Uterus (tissue), 2 donors: Measurements from ENCODE around the gene ANAPC15.
"Not testable (repeated sequence)": the region's sequence is repeated elsewhere in the genome, so short reads cannot be mapped to it uniquely, and the experiment has no call there.

Source experiments
- POLR2A ChIP-seq, 2 donors: fragments of 450-650 bp; IDR thresholded peaks; one replicate each; pipeline ENCODE4 v1.6.1; 2016; ENCODE audit warnings: antibody characterized with exemption in 2 of 2, mild to moderate bottlenecking in 1 of 2, moderate library complexity in 1 of 2
- TF ChIP-seq, protein P1 (sequence below), 4 experiments: fragments of 200-600 bp in 2 of 4; fragments of 450-650 bp in 2 of 4; sonication (generic) in 2 of 4; IDR thresholded peaks; one replicate each; pipeline ENCODE4 v1.5.1; 2016 to 2019; ENCODE audit warnings: antibody characterized with exemption in 4 of 4, mild to moderate bottlenecking in 2 of 4, moderate library complexity in 1 of 4

DNA sequence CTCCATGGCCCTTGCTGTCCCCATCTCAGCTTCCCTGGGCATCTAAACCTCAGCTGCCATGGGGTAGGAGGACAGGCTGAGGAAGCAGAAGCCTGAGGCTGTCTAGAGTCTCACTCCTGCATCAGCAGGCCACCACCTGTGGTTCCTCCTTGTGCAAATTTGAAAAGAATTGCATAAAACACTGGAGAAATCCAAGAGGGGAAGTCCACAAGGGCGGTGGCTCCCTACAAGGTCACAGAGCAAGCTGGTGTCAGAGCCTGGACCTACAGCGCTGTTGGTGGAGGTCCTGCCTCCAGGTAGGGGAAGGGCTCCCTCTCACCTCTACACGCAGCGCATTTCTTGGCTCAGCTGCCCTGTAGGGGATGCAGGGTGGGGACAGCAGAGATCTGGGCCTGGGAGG is 23.0 kb upstream of the ANAPC15 start, which contains the start of gene FOLR3:
- TF ChIP-seq, protein P1, sequence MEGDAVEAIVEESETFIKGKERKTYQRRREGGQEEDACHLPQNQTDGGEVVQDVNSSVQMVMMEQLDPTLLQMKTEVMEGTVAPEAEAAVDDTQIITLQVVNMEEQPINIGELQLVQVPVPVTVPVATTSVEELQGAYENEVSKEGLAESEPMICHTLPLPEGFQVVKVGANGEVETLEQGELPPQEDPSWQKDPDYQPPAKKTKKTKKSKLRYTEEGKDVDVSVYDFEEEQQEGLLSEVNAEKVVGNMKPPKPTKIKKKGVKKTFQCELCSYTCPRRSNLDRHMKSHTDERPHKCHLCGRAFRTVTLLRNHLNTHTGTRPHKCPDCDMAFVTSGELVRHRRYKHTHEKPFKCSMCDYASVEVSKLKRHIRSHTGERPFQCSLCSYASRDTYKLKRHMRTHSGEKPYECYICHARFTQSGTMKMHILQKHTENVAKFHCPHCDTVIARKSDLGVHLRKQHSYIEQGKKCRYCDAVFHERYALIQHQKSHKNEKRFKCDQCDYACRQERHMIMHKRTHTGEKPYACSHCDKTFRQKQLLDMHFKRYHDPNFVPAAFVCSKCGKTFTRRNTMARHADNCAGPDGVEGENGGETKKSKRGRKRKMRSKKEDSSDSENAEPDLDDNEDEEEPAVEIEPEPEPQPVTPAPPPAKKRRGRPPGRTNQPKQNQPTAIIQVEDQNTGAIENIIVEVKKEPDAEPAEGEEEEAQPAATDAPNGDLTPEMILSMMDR (IDR thresholded peaks at IDR 0.05), result not testable (repeated sequence)
- not testable (repeated sequence) for TF ChIP-seq POLR2A (IDR thresholded peaks at IDR 0.05)
